Esophagus mucosa (tissue), 1 donor: ENCODE results near the gene GSS. TPM values are rescaled to one million over a fixed set of nuclear protein-coding genes. Genes with fewer than 3 reads are reported as not detected.
"Not testable (repeated sequence)": the region's sequence is repeated elsewhere in the genome, so short reads cannot be mapped to it uniquely, and the experiment has no call there.

ENCODE experiments used
- ATAC-seq: fragments of 200-7000 bp; cut with Tn5 transposase; one replicate; pipeline ENCODE4 v1.9.1; 2020
- total RNA-seq: library from RNA; stranded (reverse); gene quantifications from one replicate; pipeline ENCODE4 v1.2.4, GENCODE V29; 2023
- donor health status: DM: yes; HTN: yes; CAD: no.

The GSS gene
- total RNA-seq, 1 donor from 2014 or later = 56.9 TPM

GRCh38 chr20:34898731-34899130 lies 56.9 kb downstream of the GSS start:
- not testable (repeated sequence) for ATAC-seq

- ATAC-seq = not testable (repeated sequence)
These were observed 57.5 kb downstream of the GSS start for GRCh38 chr20:34898129-34898528.

GRCh38 chr20:34896086-34896621 lies 59.5 kb downstream of the GSS start:
- ATAC-seq = no peak

GRCh38 chr20:34895465-34895864 lies 60.1 kb downstream of the GSS start:
- no peak for ATAC-seq

- no peak for ATAC-seq
These were observed 60.9 kb downstream of the GSS start for GRCh38 chr20:34894723-34895122.

DNA sequence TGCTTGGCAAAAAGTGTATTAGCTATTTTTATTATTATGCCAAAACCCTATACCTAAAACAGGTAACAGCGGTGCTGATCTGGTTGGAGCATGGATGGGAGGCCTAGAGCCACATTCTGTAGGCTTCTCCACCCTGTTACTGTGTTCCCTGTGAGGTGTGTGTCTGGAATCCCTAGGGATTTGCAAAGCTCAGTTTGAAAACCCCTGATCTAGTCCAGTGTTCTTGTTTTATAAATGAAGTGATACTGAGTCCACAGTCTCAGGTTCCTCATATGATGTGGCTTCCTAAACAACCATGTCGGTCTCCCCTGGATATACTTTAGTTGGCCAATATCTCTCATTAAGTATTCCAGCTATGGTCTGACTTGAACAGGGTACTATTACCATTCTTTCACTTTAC lies 62.9 kb downstream of the GSS start:
- ATAC-seq = no peak

- ATAC-seq = peak; percentile 89
These were observed 64.2 kb downstream of the GSS start for GRCh38 chr20:34891166-34892062.

GRCh38 chr20:34888468-34888867 lies 67.1 kb downstream of the GSS start:
- ATAC-seq = no peak

- no peak for ATAC-seq
These were observed 68.6 kb downstream of the GSS start for GRCh38 chr20:34887023-34887422.

- no peak for ATAC-seq
These were observed 69.5 kb downstream of the GSS start for GRCh38 chr20:34886122-34886521.

GRCh38 chr20:34884260-34884659 lies 71.3 kb downstream of the GSS start:
- no peak for ATAC-seq

DNA sequence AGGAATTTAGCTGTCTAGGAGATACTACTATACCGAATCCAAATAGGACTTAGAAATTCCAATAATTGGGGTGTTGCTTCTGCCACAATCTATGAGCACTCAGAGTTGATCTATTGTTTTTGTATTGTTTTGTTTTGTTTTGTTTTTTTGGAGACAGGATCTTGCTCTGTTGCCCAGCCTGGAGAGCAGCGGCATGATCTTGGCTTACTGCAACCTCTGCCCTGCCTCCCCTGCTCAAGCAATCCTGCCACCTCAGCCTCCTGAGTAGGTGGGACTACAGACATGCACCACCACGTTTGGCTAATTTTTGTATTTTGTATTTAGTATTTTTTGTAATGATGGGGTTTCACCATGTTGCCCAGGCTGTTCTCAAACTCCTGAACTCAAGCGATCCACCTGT lies 71.8 kb downstream of the GSS start:
- no peak for ATAC-seq

DNA sequence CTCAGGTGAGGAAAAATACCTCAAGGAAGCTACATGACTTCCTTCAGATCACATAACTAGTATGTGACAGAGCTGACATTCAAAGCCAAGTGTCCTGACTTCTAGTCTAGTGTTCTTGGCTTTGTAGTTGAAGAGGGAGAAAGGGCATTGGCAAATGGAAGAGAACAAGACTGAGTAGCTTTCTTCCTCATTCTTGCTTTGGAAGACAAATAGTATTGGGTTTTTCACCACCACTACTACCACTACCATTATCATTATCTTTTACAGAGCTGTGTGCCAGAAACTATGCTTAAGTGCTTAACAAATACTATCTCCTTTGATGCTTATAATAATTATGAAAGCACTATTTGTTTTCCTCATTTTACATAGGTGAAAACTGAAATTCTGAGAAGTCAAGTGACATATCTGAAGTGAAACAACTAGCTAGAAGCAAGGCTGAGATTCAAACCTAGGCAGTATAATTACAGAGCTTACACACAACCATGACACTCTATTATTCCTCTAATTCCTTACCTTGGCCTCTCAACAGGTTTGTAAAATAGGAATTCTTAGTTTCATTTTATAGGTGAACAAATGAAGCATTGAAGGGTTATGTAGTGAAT lies 72.4 kb downstream of the GSS start:
- ATAC-seq = no peak

GRCh38 chr20:34881689-34882088 lies 73.9 kb downstream of the GSS start:
- no peak for ATAC-seq

GRCh38 chr20:34880971-34881370 lies 74.6 kb downstream of the GSS start:
- not testable (repeated sequence) for ATAC-seq

DNA sequence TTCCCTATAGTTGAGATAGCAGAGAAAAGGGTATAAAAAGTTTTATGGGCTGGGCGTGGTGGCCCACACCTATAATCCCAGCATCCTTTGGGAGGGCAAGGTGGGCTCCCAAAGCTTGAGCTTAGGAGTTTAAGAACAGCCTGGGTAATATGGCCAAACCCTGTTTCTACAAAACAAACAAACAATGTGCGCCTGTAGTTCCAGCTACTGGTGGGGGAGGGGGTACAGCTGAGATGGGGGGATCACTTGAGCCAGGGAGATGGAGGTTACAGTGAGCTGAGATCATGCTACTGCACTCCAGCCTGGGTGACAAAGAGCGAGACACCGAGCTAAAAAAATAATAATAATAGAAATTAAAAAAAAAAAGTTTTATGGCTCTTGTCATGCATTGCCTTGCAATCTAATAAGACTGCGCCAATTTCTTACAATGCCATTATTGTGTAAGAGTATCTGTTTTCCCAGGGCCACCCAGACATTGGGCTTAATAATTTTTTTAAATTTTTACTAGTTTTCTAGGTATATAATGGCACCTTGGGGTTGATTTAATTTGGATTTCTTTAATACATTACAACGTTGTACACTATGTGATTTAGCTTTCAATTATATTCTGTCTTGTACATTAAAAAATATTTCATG lies 75.3 kb downstream of the GSS start:
- no peak for ATAC-seq

Other genes with a start within 250 kb of the GSS start
- 23.1 TPM for gene NCOA6, start 130.2 kb downstream of the GSS start, total RNA-seq
- 5.1 TPM for gene GGT7, start 83.0 kb downstream of the GSS start, total RNA-seq
- gene ACSS2, start 79.2 kb downstream of the GSS start, total RNA-seq = 83.1 TPM
- gene MYH7B, start 62 bp upstream of the GSS start, total RNA-seq = not detected
- 29.8 TPM for gene TRPC4AP, start 137.0 kb upstream of the GSS start, total RNA-seq
- 13.7 TPM for gene EDEM2, start 191.5 kb upstream of the GSS start, total RNA-seq
- gene PROCR, start 216.3 kb upstream of the GSS start, total RNA-seq = 8.1 TPM